Gastrocnemius medialis (tissue), 4 donors: ENCODE data around the gene NPR2. TPM values are rescaled to one million over a fixed set of nuclear protein-coding genes. Genes with fewer than 3 reads are reported as not detected.

Experiments used
- ATAC-seq, 2 donors: fragments of 150-250 bp; one replicate each; pipeline ENCODE4 v1.9.1; 2016
- DNase-seq, 2 donors: peaks; one replicate each; pipeline ENCODE4 v3.0.0-alpha.2; 2019
- H3K27ac ChIP-seq, 4 donors: fragments of 200-600 bp; sonication (generic); 1 replicate in 1 of 4; 2 replicates in 3 of 4; pipeline ENCODE4 v1.5.1; 2016 to 2018; ENCODE audit warnings: mild to moderate bottlenecking in 2 of 4, moderate library complexity in 1 of 4
- H3K27me3 ChIP-seq, 3 donors: fragments of 200-600 bp; sonication (generic) in 2 of 3; 1 replicate in 1 of 3; 2 replicates in 2 of 3; pipeline versions ENCODE4 v1.5.1 to v1.6.0; 2016 to 2019; ENCODE audit warnings: mild to moderate bottlenecking in 1 of 3, moderate library complexity in 1 of 3
- H3K36me3 ChIP-seq, 2 donors: fragments of 200-600 bp; sonication (generic) in 1 of 2; one replicate each; pipeline ENCODE4 v1.5.1; 2017 to 2018
- H3K4me1 ChIP-seq, 2 donors: fragments of 200-600 bp; sonication (generic) in 1 of 2; one replicate each; pipeline ENCODE4 v1.5.1; 2016 to 2017; ENCODE audit warnings: mild to moderate bottlenecking in 2 of 2
- H3K4me3 ChIP-seq, 4 donors: fragments of 200-600 bp; sonication (generic) in 3 of 4; 1 replicate in 1 of 4; 2 replicates in 3 of 4; pipeline ENCODE4 v1.5.1; 2016 to 2019; ENCODE audit warnings: mild to moderate bottlenecking in 2 of 4
- H3K9me3 ChIP-seq, 3 donors: fragments of 200-600 bp; sonication (generic) in 2 of 3; 1 replicate in 1 of 3; 2 replicates in 2 of 3; pipeline ENCODE4 v1.5.1; 2016 to 2019
- CTCF ChIP-seq, 5 experiments: fragments of 450-650 bp in 3 of 5; fragments of 200-600 bp in 2 of 5; sonication (generic) in 2 of 5; IDR thresholded peaks in 4 of 5; conservative IDR thresholded peaks in 1 of 5; 1 replicate in 4 of 5; 2 replicates in 1 of 5; pipeline ENCODE4 v1.5.1; 2016 to 2019; ENCODE audit warnings: antibody characterized with exemption in 5 of 5, mild to moderate bottlenecking in 3 of 5, moderate library complexity in 3 of 5
- POLR2A ChIP-seq, 2 donors: fragments of 450-650 bp; IDR thresholded peaks; one replicate each; pipeline ENCODE4 v1.6.1; 2017; ENCODE audit warnings: antibody characterized with exemption in 2 of 2, mild to moderate bottlenecking in 2 of 2, moderate library complexity in 2 of 2
- in situ Hi-C, 4 donors: fragments of 200-750 bp; cut with MboI; loops; one replicate each; pipeline versions ENCODE4 v1.15.0 to v1.8.0; 2017; ENCODE audit warnings: low sequenced_read_pairs in 4 of 4
- intact Hi-C: fragments of 100-400 bp; cut with DNase I; formaldehyde crosslinking; loops from one replicate; pipeline ENCODE4 v1.15.1; 2023; ENCODE audit warnings: low total_unique reads
- total RNA-seq, 4 donors: library from RNA; depleted of rRNA; stranded (reverse); fragments of >200 nt; gene quantifications; one replicate each; pipeline versions ENCODE4 v1.1.0 to v1.2.3, GENCODE V29; 2016

The NPR2 gene
- total RNA-seq, 4 donors from 2014 or later, result 12.3 to 19.2 (median 16.3) TPM

GRCh38 chr9:35852267-35852815, 61.0 kb downstream of the NPR2 start:
- DNase-seq (no peak), ATAC-seq (no peak)
- Histone ChIP-seq H3K36me3 (peaks cover 0 to 7% of the 10 kb centered on the region in 2 donors), H3K27me3 (no peaks in the 10 kb centered on the region), H3K27ac (no peak overlapping the region), H3K4me3 (no peak overlapping the region), H3K9me3 (no peaks in the 10 kb centered on the region), H3K4me1 (peaks cover 12 to 13% of the 10 kb centered on the region in 2 donors)
- in situ Hi-C loops, result no loop called here
- TF ChIP-seq CTCF (IDR thresholded peaks at IDR 0.05 in 4 of 5, conservative IDR thresholded peaks at IDR 0.05 in 1 of 5) (no peak), POLR2A (IDR thresholded peaks at IDR 0.05) (no peak)
- intact Hi-C loops, result no loop called here

GRCh38 chr9:35852876-35853865, 61.8 kb downstream of the NPR2 start:
- DNase-seq (no peak), ATAC-seq (no peak)
- in situ Hi-C loops, result no loop called here
- intact Hi-C loops, result no loop called here
- Histone ChIP-seq H3K27ac (no peak overlapping the region), H3K27me3 (no peaks in the 10 kb centered on the region), H3K4me3 (no peak overlapping the region), H3K4me1 (peaks cover 4 to 5% of the 10 kb centered on the region in 2 donors), H3K36me3 (peaks cover 0 to 7% of the 10 kb centered on the region in 2 donors), H3K9me3 (no peaks in the 10 kb centered on the region)
- no peak for TF ChIP-seq CTCF (IDR thresholded peaks at IDR 0.05 in 4 of 5, conservative IDR thresholded peaks at IDR 0.05 in 1 of 5)
- TF ChIP-seq POLR2A (IDR thresholded peaks at IDR 0.05), result no peak

GRCh38 chr9:35854091-35854762, 62.8 kb downstream of the NPR2 start:
- Histone ChIP-seq H3K27ac (no peak overlapping the region), H3K36me3 (peaks cover 0 to 7% of the 10 kb centered on the region in 2 donors), H3K27me3 (no peaks in the 10 kb centered on the region), H3K9me3 (no peaks in the 10 kb centered on the region), H3K4me3 (no peak overlapping the region), H3K4me1 (no peaks in the 10 kb centered on the region)
- in situ Hi-C loops, result no loop called here
- no peak for DNase-seq
- ATAC-seq, result no peak
- TF ChIP-seq POLR2A (IDR thresholded peaks at IDR 0.05) (no peak), CTCF (IDR thresholded peaks at IDR 0.05 in 4 of 5, conservative IDR thresholded peaks at IDR 0.05 in 1 of 5) (no peak)
- intact Hi-C loops, result no loop called here

- H3K9me3 ChIP-seq, result no peaks in the 10 kb centered on the region
- H3K27me3 ChIP-seq, result no peaks in the 10 kb centered on the region
- DNase-seq (no peak), ATAC-seq (no peak)
- TF ChIP-seq CTCF (IDR thresholded peaks at IDR 0.05 in 4 of 5, conservative IDR thresholded peaks at IDR 0.05 in 1 of 5) (no peak), POLR2A (IDR thresholded peaks at IDR 0.05) (no peak)
- intact Hi-C loops, result no loop called here
- no peaks in the 10 kb centered on the region for H3K4me1 ChIP-seq
- in situ Hi-C loops, result no loop called here
- H3K27ac ChIP-seq, result no peak overlapping the region
- no peak overlapping the region for H3K4me3 ChIP-seq
- H3K36me3 ChIP-seq, result peaks cover 0 to 7% of the 10 kb centered on the region in 2 donors
These were observed 64.8 kb downstream of the NPR2 start for GRCh38 chr9:35856206-35856605.
